NCI-H1092 (cell line): ENCODE measurements around the gene CDK19.
"Not testable (repeated sequence)": the region's sequence is repeated elsewhere in the genome, so short reads cannot be mapped to it uniquely, and the experiment has no call there.

ENCODE experiments used
- DNase-seq: peaks from one replicate; lab custom pipeline; 2025; lab: John Stamatoyannopoulos, UW

The CDK19 gene

GRCh38 chr6:110813338-110814101, 1.7 kb downstream of the CDK19 start:
- DNase-seq = no peak

- no peak for DNase-seq
These were observed 2.5 kb downstream of the CDK19 start for GRCh38 chr6:110812719-110813118.

DNA sequence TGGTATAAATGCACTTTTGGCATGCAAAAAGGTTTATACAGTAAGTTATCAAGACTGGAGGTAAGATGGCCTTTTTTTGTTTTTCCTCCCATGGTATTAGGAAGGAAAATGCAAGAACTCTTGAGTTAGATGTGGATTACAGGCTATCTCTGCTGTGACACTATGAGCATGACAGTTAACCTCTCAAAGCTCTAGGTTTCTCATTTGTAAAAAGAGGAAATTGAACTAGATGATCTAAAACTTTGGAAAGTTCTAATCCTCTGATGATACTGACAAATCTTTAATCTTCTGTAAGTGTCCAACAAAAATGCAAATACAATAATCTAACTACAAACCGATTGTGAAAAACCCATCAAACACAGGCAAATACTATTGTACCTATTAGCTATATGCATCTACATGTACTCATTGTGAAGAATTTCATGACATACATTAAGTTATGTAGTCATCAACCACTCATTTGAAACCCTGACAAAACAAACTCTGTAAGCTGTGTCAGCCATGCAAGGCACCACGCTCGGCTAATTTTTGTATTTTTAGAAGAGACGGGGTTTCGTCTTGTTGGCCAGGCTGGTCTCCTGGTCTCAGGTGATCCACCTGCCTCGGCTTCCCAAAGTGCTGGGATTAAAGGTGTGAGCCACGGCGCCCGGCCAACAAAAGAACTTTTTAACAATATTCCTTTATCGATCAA, 4.2 kb downstream of the CDK19 start:
- DNase-seq = no peak

DNA sequence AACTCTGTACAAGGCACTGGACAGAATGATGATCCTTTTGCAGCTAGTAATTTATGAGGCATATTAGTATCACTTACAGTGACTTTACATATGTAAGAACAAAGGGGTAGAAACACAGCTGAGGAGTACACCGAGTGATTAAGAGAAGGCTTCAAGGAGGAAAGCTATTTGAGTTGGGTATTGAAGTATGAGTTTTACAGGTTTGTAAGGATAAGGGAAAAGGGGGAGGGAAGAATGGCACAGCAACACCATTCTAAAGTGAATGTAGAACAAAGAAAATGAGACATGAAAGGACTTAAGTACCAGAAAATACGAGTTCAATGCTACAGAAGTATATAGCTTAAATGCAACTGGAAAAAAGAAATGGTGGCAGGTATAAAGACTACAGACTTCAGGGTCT, 5.5 kb downstream of the CDK19 start:
- no peak for DNase-seq

- not testable (repeated sequence) for DNase-seq
These were observed 13.1 kb downstream of the CDK19 start for GRCh38 chr6:110802175-110802574.

DNA sequence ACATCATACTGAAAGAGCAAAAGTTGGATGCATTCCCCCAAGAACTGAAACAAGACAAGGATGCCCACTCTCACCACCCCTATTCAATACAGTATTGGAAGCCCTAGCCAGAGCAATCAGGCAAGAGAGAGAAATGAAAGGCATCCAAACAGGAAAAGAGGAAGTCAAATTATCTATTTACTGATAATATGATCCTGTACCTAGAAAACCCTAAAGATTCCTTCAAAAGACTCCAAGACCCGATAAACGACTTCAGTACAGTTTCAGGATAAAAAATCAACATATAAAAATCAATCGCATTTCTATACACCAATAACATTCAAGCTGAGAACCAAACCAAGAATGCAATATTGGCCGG, 14.5 kb downstream of the CDK19 start:
- DNase-seq = no peak

DNA sequence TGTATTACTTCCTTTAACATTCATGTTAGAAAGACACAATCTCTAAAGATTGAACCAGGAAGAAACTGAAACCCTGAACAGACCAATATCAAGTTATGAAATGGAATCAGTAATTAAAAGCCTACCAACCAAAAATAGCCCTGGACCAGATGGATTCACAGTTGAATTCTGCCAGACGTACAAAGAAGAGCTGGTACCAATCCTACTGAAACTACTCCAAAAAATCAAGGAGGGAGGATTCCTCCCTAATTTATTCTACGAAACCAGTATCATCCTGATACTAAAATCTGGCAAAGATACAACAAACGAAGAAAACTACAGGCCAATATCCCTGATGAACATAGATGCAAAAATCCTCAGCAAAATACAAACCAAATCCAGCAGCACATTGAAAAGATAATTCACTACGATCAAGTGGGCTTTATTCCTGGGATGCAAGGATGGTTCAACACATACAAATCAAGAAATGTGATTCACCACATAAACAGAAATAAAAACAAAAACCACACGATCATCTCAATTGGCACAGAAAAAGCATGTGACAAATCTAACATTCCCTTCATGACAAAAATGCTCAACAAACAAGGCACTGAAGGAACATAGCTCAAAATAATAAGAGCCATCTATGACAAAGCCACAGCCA, 15.0 kb downstream of the CDK19 start:
- no peak for DNase-seq

DNA sequence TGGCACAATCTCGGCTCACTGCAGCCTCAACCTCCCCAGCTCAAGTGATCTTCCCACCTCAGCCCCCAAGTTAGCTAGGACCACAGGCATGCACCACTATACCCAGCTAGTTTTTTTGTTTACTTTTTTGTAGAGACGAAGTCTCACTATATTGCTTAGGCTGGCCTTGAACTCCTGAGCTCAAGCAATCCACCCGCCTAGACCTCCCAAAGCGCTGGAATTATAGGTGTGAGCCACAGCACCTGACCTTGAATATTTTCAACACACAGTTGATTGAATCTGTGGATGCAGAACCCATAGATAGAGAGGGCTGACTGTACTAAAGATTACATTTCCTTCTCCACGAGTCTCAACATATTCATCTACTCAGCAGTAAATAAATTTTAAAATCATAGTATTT, 15.6 kb downstream of the CDK19 start:
- DNase-seq = no peak

GRCh38 chr6:110799189-110799588, 16.1 kb downstream of the CDK19 start:
- DNase-seq = no peak

- DNase-seq = no peak
These were observed 20.0 kb downstream of the CDK19 start for GRCh38 chr6:110795271-110795670.

GRCh38 chr6:110786696-110787095, 28.6 kb downstream of the CDK19 start:
- no peak for DNase-seq

DNA sequence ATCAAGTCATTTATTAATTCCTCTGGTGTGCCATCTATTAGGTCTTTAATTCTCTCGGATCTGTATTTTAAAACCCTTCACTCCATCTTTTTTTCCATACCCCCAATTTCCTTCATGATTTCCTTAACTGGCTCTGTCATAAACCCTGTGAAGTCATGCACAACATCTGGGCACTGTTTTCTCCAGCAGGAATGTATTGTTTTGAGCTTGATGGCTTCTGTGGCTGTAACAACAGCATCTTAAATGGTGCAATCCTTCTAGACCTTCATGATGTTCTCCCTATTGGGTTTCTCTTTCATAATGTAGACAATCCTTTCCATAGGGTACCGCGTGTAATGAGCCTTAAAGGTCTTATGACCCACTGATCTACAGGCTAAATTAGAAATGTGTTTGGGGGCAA, 29.0 kb downstream of the CDK19 start:
- DNase-seq = no peak

DNA sequence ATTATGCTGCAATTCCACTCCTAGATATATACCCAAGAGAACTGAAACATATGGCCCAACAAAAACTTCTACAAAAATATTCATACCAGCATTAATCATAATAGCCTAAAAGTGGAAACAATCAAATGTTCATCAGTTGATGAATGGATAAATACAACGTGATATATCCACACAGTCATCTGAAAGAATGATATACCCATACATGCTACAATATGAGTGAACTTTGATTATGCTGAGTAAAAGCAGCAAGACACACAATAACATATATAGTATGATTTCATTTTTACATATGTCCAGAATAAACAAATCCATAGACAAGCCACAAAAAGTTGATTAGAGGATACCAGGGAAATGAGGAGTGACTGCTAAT, 30.7 kb downstream of the CDK19 start:
- no peak for DNase-seq

- no peak for DNase-seq
These were observed 33.6 kb downstream of the CDK19 start for GRCh38 chr6:110781522-110782214.

DNA sequence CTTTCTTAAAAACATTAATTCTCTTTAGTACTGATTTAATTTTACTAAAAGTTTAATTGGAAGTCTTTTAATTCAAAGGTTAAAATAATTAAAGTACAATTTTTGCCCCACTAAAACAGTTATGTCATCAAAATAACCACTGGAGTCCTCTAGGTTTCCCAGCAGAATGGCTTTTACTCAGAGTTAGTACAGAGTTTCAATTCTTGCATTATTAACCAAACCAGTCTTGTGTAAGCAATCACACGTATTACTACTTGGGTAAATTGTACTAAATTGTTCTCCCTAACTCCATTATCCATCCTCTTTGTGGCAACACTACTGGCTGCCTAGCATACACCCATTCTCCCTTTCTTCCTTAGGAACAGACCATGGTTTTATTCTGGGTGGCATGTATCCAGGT, 36.9 kb downstream of the CDK19 start:
- DNase-seq = no peak

DNA sequence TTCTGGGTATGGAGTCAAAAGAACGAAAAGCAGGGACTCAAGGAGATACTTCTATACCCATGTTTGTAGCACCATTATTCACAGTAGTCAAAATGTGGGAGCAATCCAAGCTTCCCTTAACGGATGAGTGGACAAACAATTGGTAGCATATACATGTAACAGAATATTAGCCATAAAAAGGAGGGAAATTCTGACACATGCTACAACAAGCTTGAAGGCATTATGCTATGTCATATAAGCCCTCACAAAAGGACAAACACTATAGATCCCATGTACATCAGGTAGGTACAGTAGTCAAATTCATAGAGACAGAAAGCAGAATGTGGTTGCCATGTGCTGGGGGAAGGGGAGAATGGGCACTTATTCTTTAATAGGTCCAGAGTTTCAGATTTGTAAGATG, 37.6 kb downstream of the CDK19 start:
- no peak for DNase-seq

DNA sequence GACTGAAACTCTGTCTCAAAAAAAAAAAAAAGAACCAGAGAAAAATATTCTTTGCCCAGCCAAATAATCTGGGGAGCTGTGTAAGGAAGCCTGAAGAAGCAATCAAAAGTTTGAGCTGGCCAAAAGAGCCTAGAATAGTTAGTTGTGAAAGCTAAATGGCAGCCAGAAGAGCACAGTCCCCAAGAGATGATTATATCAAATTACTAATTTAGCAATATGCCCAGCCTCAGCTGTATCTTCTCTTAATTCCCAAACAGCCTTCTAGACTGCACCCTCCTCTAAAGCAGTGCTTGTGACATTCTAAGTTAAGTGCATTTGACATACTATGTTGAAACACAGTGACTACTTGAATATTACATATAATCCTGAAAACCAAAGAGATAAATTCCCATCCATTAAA, 38.9 kb downstream of the CDK19 start:
- no peak for DNase-seq

- no peak for DNase-seq
These were observed 45.3 kb downstream of the CDK19 start for GRCh38 chr6:110769923-110770322.

GRCh38 chr6:110768057-110768456, 47.2 kb downstream of the CDK19 start:
- DNase-seq = no peak

DNA sequence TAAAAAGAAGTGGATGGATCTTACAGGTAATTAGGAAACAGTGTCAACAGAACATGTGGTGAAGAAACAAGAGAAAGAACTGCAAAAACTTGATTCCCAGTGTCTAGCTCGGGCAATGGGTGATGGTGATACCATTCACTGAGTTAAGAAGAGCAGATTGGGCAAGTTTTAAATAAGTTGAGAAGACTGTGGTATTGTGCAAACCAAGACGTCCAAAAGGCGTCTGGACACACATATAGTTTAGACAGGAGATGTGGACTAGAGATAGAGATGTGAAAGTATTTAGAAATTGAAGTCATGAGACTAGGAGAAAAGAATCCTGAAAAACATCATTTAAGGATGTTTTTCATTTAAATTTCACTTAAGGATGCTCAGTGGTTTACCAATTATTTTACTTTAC, 53.9 kb downstream of the CDK19 start:
- no peak for DNase-seq

DNA sequence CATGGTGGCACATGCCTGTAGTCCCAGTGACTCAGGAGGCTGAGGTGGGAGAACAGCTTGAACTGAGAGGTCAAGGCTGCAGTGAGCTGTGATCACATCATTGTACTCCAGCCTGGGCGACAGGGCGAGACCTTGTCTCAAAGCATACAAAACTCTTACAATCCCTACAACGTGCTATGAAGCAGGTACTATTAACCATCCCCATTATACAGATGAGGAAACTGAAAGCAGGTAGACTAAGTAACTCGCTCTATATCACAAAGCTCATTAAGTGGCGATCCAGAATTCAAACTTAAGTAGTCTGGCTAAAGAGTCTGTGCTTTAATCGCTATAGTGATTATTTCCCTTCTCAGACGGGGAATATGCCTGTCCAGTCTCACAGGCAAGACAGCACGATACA, 54.7 kb downstream of the CDK19 start:
- DNase-seq = no peak

DNA sequence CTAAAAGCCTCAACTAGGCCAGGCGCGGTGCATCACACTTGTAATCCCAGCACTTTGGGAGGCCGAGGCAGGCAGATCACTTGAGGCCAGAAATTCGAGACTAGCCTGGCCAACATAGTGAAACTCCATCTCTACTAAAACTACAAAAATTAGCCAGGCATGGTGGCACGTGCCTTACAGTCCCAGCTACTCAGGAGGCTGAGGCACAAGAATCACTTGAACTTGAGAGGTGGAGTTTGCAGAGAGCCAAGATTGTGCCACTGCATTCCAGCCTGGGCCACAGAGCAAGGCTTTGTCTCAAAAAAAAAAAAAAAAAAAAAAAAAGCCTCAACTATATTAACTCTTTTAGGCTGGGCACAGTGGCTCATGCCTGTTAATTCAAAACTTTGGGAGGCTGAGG, 55.2 kb downstream of the CDK19 start:
- not testable (repeated sequence) for DNase-seq

- no peak for DNase-seq
These were observed 57.3 kb downstream of the CDK19 start for GRCh38 chr6:110757926-110758325.
